WTC11 (cell line): ENCODE results near the gene FAM193B.

Source experiments
- ATF2 ChIP-seq: sonication (generic); formaldehyde crosslinking; IDR thresholded peaks from 2 replicates; pipeline ENCODE4 v1.8.1; 2022; ENCODE audit warnings: low read depth, missing genetic modification reagents, borderline replicate concordance
- CREB1 ChIP-seq: sonication (generic); formaldehyde crosslinking; IDR thresholded peaks from 2 replicates; pipeline ENCODE4 v1.8.0; 2023; ENCODE audit warnings: mild to moderate bottlenecking, missing genetic modification reagents
- CTCF ChIP-seq: fragments of 200-600 bp; IDR thresholded peaks from 2 replicates; pipeline ENCODE4 v1.8.0; 2022; ENCODE audit warnings: antibody characterized with exemption
- E2F1 ChIP-seq: sonication (generic); formaldehyde crosslinking; IDR thresholded peaks from 2 replicates; pipeline ENCODE4 v1.8.0; 2022; ENCODE audit warnings: mild to moderate bottlenecking, missing genetic modification reagents
- ELF4 ChIP-seq: sonication (generic); formaldehyde crosslinking; IDR thresholded peaks from 2 replicates; pipeline ENCODE4 v1.8.1; 2022; ENCODE audit warnings: low read depth, mild to moderate bottlenecking, moderate library complexity, missing genetic modification reagents
- IRF2 ChIP-seq: sonication (generic); formaldehyde crosslinking; IDR thresholded peaks from 2 replicates; pipeline ENCODE4 v1.8.0; 2022; ENCODE audit warnings: low read depth, missing genetic modification reagents, borderline replicate concordance
- JUN ChIP-seq: sonication (generic); formaldehyde crosslinking; IDR thresholded peaks from 2 replicates; pipeline ENCODE4 v1.8.0; 2023; ENCODE audit warnings: mild to moderate bottlenecking, missing genetic modification reagents
- KAT7 ChIP-seq: sonication (generic); formaldehyde crosslinking; IDR thresholded peaks from 2 replicates; pipeline ENCODE4 v1.8.1; 2023; ENCODE audit warnings: missing genetic modification reagents, mild to moderate bottlenecking, borderline replicate concordance
- MLX ChIP-seq: sonication (generic); formaldehyde crosslinking; IDR thresholded peaks from 2 replicates; pipeline ENCODE4 v1.8.1; 2023; ENCODE audit warnings: mild to moderate bottlenecking, missing genetic modification reagents, moderate library complexity
- NFE2L1 ChIP-seq: sonication (generic); formaldehyde crosslinking; IDR thresholded peaks from 2 replicates; pipeline ENCODE4 v1.8.1; 2023; ENCODE audit warnings: missing genetic modification reagents
- NFYB ChIP-seq: sonication (generic); formaldehyde crosslinking; conservative IDR thresholded peaks from 2 replicates; pipeline ENCODE4 v1.8.0; 2022; ENCODE audit warnings: low read depth, missing genetic modification reagents
- NR2C2 ChIP-seq: sonication (generic); formaldehyde crosslinking; IDR thresholded peaks from 2 replicates; pipeline ENCODE4 v1.8.0; 2022; ENCODE audit warnings: mild to moderate bottlenecking, missing genetic modification reagents
- ZNF138 ChIP-seq: sonication (generic); formaldehyde crosslinking; conservative IDR thresholded peaks from 2 replicates; pipeline ENCODE4 v1.8.1; 2022; ENCODE audit warnings: mild to moderate bottlenecking, moderate library complexity, missing genetic modification reagents
- TF ChIP-seq, protein P1 (sequence below): sonication (generic); formaldehyde crosslinking; conservative IDR thresholded peaks from 2 replicates; pipeline ENCODE4 v1.8.1; 2023; ENCODE audit warnings: mild to moderate bottlenecking, low read depth, missing genetic modification reagents, moderate library complexity

DNA sequence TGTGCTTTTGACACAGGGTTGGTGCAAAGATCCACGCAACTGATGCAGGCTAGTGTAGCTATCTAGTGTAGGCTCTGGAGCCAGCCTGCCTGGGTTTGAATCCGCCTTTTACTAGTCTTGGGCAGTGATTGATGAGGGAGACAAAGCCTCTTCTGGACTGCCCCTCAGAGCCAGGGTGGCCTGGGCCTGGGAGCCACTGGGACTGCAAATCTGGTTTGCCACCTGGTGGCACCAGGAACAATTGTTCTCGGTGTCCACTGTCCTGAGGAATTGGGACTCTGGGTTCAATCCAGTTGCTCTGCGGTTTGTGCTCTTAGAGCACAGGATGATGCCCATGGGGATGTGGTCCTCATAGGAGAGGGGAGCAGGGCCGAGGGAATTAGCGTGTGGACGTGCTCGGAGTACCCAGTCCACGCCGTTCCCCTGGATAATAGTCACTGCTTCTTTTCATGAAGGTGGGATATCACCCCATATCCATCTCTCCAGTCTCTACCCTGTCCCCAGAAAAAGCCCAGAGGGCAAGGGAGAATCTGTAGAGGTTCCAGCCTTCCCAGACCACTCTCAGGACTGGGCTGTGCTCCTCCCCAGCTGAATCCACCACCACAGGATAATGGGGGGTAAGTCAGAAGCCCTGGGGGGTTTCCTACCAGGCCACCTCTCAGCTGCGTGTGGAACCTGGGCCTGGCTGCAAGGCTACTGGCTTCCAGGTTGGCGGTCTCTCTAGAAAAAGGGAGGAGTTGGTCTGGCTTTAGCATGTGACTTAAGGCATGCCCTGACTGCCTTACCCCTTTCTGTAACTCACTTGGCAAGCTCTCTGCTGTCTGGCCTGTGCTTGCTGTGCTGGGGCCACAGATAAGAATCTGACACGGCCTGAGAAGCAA is 47.5 kb upstream of the FAM193B start:
- no peak for TF ChIP-seq NFE2L1 (CRISPR knock-in tag)
- no peak for TF ChIP-seq IRF2 (CRISPR knock-in tag)
- no peak for TF ChIP-seq CTCF
- TF ChIP-seq ATF2 (CRISPR knock-in tag), result no peak
- TF ChIP-seq, protein P1, sequence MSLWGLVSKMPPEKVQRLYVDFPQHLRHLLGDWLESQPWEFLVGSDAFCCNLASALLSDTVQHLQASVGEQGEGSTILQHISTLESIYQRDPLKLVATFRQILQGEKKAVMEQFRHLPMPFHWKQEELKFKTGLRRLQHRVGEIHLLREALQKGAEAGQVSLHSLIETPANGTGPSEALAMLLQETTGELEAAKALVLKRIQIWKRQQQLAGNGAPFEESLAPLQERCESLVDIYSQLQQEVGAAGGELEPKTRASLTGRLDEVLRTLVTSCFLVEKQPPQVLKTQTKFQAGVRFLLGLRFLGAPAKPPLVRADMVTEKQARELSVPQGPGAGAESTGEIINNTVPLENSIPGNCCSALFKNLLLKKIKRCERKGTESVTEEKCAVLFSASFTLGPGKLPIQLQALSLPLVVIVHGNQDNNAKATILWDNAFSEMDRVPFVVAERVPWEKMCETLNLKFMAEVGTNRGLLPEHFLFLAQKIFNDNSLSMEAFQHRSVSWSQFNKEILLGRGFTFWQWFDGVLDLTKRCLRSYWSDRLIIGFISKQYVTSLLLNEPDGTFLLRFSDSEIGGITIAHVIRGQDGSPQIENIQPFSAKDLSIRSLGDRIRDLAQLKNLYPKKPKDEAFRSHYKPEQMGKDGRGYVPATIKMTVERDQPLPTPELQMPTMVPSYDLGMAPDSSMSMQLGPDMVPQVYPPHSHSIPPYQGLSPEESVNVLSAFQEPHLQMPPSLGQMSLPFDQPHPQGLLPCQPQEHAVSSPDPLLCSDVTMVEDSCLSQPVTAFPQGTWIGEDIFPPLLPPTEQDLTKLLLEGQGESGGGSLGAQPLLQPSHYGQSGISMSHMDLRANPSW (CRISPR knock-in tag), result no peak
- no peak for TF ChIP-seq ELF4 (CRISPR knock-in tag)
- no peak for TF ChIP-seq NFYB (CRISPR knock-in tag)
- no peak for TF ChIP-seq MLX
- no peak for TF ChIP-seq KAT7 (CRISPR knock-in tag)
- TF ChIP-seq ZNF138 (CRISPR knock-in tag), result no peak
- no peak for TF ChIP-seq NR2C2 (CRISPR knock-in tag)
- TF ChIP-seq E2F1 (CRISPR knock-in tag), result no peak
- no peak for TF ChIP-seq JUN (CRISPR knock-in tag)
- no peak for TF ChIP-seq CREB1 (CRISPR knock-in tag)
